Choroid plexus epithelial cell (primary cell): Measurements from ENCODE around the gene FRMPD1.

Experiments
- DNase-seq: peaks from one replicate; pipeline ENCODE4 v3.0.0-alpha.2; 2010; ENCODE audit warnings: low read depth
- H3K4me3 ChIP-seq: 2 replicates; pipeline ENCODE4 v1.5.1; 2011; ENCODE audit warnings: low read depth, mild to moderate bottlenecking, control low read depth, low read length, moderate library complexity
- CTCF ChIP-seq: conservative IDR thresholded peaks from 2 replicates; pipeline ENCODE4 v1.5.1; 2011; ENCODE audit warnings: low read depth, mild to moderate bottlenecking, control low read depth, inconsistent platforms, low read length, moderate library complexity

Gene FRMPD1

GRCh38 chr9:37715260-37715659 is 64.5 kb downstream of the FRMPD1 start:
- no peak for DNase-seq
- H3K4me3 ChIP-seq: no peak overlapping the region
- no peak for TF ChIP-seq CTCF

DNA sequence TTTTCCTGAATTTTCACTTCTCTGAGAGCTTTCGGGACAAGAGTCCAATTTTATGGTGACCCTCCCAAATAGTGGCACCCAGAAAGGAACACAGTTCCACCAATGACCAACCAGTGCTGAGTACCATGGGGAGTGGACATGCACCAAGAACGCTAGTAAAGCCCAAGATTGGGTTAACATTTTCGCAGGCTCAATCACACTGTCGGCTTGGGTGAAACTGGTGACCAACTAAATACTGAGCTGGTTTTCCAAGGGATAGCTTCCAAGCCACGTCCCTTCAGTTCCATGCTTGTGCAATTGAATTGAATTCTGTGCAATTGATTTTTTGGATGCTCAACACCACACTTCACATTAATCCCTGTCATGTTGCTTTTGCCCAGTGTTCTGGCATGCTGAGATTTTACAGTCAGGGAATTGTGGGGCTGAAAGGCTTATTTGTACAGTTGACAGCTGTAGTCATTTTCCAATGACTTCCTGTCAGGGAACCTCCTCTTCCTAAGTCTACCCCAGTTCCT is 65.3 kb downstream of the FRMPD1 start:
- H3K4me3 ChIP-seq: no peak overlapping the region
- TF ChIP-seq CTCF: no peak
- DNase-seq: no peak

GRCh38 chr9:37719526-37719925 is 68.8 kb downstream of the FRMPD1 start:
- no peak overlapping the region for H3K4me3 ChIP-seq
- no peak for TF ChIP-seq CTCF
- DNase-seq: no peak

DNA sequence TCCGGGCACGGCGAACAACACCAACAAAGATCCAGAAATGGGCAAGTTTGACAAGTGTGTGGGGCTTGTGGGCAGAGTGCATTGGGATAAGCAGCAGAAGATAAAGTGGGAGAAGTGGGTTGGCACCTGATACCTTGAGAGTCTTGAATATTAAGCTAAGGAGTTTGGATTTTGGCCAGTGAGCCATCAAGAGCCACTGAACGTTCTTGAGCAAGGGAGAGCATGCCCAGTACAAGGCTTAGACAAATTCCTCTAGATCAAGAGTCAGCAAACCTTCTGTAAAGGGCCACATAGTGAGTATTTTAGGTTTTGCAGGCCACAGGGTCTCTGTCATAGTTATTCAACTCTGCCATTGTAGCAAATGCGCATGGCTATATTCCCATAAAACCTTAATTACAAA is 76.3 kb downstream of the FRMPD1 start:
- H3K4me3 ChIP-seq: no peak overlapping the region
- TF ChIP-seq CTCF: no peak

DNA sequence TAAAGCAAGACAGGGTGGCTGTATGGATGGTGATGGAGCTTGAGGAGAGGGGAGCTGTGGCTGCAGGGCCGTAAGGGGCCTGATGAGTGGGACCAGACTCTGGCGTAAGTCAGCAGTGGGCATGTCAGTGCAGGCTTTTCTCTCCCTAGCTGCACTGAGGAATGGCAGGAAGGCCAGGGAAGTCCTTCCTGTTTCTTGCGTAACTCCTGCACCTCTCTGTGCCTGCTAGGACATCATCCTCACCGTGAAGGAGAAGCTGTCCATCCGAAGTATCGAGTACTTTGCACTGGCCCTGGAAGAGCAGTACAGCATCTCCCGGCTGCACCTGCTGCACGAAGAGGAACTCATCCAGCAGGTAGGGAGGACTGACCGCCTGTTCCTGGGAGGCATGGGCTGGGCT is 78.7 kb downstream of the FRMPD1 start:
- TF ChIP-seq CTCF: no peak
- DNase-seq: no peak
- H3K4me3 ChIP-seq: no peak overlapping the region

More for the DNA sequence above, 76.3 kb downstream of the FRMPD1 start:
- DNase-seq: no peak

- TF ChIP-seq CTCF: no peak
Observed at GRCh38 chr9:37730256-37730655, 79.5 kb downstream of the FRMPD1 start.

GRCh38 chr9:37730839-37731238 is 80.1 kb downstream of the FRMPD1 start:
- DNase-seq: no peak
- TF ChIP-seq CTCF: no peak
- no peak overlapping the region for H3K4me3 ChIP-seq

More at GRCh38 chr9:37730256-37730655, 79.5 kb downstream of the FRMPD1 start:
- H3K4me3 ChIP-seq: no peak overlapping the region
- peak; percentile 4 for DNase-seq
